HG02970 (cell line): Measurements from ENCODE around the gene CORIN.
"Not testable (repeated sequence)": the region's sequence is repeated elsewhere in the genome, so short reads cannot be mapped to it uniquely, and the experiment has no call there.

Experiments
- ATAC-seq: cut with Tn5 transposase; IDR thresholded peaks from one replicate; pipeline ENCODE4 v1.9.1; 2021; ENCODE audit warnings: mild to moderate bottlenecking, moderate library complexity, moderate number of reproducible peaks; ENCODE audit not compliant: unreplicated experiment, low FRiP score

Gene CORIN

DNA sequence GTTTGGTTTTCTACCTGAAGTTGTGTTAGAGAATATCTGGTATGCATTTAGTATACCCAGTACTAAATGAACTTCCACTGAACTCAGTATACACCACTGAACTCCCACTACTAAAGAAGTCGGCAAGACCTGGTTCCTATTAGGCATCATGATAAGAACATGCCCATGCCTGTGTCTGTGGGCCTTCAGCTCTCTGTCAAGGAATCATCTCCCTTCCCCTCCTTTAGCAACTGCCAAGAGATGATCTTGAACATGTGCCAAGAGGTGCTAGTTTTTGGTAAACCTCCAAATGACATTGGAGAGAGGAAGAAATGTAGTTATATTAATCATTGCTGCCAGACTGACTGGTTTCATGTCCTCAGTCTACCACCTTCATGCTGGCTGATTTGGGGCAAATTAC lies 239.5 kb downstream of the CORIN start:
- no peak for ATAC-seq

DNA sequence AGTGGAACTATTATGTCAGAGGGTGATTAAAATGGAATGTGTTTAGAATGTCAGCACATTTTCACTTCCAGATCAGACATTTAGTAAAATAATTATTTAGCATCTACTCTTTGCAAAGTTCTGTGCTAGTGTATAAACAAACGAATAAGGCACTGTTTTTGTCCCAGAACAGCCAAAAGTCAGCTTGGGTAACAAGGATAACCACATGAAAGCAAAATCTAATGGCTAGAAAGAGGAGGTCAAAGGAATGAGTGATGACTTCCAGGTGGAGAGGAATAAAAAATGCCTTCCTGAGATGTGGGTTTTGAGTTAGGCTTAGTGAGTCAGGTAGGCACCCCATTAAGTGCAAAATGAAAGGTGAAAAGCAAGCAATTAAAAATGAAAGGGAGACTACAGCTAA lies 240.2 kb downstream of the CORIN start:
- ATAC-seq: no peak

GRCh38 chr4:47590325-47590724 lies 247.5 kb downstream of the CORIN start:
- ATAC-seq: no peak

- ATAC-seq: no peak
Observed at GRCh38 chr4:47579235-47579634, 258.6 kb downstream of the CORIN start.

- no peak for ATAC-seq
Observed at GRCh38 chr4:47577779-47578553, 259.9 kb downstream of the CORIN start.

DNA sequence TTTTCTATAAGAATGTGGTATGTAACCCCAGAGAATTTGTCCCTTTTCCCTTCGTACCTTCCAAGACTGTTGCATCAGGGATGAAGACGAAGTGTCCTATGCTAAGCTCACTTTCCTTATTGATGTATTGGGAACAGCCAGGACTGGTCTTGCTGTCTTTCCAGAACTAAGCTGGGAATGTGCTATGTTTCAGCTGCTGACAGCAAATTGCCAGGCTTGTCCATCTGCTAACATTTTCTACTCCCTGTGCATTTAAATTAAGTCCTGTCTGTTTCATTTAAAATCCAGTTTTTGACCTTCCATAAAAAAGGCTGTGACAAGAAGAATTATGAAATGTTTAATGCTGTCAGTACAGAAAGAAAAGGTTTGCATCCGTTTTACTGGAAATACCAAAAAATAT lies 264.9 kb downstream of the CORIN start:
- no peak for ATAC-seq

- ATAC-seq: no peak
Observed at GRCh38 chr4:47570816-47571215, 267.1 kb downstream of the CORIN start.

DNA sequence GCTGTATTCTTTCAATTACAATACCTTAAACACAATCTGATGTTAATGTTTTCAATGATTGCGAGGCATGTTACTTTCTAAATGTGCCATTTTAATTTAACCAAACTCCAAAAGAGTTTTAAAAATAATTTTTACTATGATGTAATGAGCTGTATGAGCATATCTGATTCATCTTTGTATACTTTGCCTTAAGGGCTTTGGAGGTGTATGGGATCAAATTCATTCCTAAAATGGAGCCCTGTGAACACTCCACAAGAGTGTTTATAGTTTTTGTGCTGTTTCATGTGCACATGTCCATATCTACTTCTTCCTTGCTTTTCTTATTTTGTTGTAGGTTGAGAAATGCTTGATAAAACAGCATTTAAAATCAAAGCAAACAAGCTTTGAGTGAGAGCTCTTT lies 270.4 kb downstream of the CORIN start:
- no peak for ATAC-seq

DNA sequence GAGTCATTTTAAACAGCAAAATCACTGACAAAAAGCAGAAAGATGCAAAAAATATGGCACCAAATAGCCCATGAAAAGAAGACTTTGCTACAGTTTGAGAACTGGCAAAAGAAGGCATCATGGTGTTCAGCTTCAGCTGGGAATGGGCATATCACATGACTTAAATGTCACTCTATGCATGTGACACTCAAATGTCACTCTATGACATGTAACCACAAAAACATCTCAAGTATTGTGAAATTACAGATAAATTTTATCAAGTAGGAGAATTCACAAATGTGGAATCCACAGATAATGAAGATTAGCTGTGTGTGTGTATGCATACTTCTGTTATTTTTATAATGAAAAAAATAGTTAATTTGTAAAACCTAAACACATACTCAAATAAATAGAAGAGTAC lies 270.9 kb downstream of the CORIN start:
- ATAC-seq: no peak

- ATAC-seq: no peak
Observed at GRCh38 chr4:47566566-47566965, 271.3 kb downstream of the CORIN start.

DNA sequence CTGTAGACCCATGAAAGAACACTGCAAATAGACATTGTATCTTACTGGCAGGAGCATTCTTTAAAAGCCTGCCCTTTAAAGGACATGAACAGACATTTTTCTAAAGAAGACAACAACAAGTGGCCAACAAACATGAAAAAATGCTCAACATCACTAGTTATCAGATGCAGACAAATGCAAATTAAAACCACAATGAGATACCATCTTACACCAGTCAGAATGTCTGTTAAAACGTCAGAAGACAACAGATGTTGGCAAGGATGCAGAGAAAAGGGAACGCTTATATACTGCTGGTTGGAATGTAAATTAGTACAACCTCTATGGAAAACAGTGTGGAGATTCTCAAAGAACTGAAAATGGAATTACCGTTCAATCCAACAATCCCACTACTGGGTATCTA lies 275.6 kb downstream of the CORIN start:
- no peak for ATAC-seq

DNA sequence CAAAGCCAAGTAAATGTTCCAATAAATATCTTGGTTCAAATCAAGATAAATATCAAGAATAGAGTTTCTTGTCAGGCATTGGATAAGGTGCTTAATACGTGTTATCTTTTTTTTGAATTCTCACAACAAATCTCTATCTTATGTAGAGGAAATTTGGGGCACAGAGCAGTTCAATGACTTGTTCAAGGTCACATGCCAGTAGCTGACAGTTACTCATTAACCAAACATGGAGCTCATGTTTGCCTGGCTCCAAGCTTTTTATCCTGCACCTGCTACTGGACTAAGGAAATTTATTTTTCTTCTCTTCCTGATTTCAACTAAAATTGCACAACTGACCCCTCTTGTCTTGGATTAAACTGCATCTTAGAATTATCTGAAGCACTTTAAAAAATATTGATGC lies 276.5 kb downstream of the CORIN start:
- no peak for ATAC-seq

- no peak for ATAC-seq
Observed at GRCh38 chr4:47560682-47561081, 277.2 kb downstream of the CORIN start.

DNA sequence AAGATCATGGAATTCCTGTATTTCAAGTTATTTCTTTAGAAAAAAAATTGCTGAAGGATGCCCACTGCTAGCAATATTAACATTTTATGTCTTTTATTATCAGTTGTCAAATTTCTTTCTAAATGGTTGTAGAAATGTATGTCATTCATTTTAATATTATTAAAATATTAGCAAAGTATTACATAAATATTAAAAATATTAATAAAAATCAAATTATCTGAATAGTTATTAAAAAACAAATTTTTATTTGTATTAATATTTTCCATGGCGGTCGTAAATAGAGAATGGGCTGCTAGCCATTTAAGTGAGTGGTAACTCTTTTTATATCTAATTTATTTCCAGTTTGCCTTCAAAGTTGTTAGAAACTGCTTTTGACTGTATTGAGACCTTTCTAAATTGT lies 280.6 kb downstream of the CORIN start:
- no peak for ATAC-seq

DNA sequence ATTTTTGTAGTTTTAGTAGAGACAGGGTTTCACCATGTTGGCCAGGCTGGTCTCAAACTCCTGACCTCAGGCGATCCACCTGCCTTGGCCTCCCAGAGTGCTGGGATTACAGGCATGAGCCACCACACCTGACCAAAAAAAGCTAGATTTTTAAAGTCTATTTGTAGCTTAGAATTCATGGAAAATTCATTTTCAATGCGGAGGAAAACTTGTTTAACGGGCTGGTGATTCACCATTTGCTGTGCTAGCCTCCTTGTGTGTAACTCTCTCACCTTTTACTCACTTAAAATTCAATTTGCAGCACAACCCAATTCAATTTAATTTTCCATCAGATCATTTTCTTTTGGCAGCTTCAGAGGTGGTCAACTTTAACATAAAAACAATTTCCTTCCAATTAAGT lies 281.9 kb downstream of the CORIN start:
- ATAC-seq: not testable (repeated sequence)

DNA sequence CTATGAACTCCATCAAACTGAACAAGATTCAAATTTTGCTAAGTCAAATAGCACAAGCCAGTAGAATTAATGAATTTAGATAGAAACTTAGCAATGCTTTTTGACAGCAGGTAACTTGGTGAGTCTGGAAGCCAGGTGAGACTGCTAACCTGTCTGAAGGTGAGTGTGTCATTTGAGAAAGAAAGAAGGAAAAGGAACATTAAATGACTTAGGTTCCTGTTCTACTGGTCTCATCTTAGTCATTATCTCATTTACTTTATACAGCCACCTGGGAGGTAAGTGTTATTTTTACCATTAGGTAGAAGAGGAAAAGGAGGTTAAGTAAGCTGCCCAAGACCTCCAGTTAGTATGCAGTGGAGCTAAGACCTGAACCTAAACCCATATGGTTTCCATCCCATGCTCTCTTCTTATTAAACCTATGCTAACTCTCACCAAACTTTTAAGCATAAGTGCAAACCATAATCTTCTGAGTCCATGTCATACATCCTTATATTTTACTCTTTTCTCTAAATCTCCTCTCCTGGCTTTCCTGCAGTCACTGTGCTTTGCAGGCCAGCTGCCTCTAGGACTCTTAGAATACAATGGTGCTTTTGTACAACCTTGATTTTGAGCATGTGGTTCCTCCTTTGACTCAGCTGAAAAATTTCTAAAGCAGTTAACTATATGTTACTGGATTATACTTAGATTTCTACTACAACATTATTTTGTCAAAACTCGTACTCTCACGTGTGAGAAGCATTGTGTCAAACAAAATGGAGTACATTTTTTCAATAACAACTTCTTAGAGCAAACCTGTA lies 284.3 kb downstream of the CORIN start:
- no peak for ATAC-seq

- ATAC-seq: no peak
Observed at GRCh38 chr4:47551682-47552081, 286.2 kb downstream of the CORIN start.

DNA sequence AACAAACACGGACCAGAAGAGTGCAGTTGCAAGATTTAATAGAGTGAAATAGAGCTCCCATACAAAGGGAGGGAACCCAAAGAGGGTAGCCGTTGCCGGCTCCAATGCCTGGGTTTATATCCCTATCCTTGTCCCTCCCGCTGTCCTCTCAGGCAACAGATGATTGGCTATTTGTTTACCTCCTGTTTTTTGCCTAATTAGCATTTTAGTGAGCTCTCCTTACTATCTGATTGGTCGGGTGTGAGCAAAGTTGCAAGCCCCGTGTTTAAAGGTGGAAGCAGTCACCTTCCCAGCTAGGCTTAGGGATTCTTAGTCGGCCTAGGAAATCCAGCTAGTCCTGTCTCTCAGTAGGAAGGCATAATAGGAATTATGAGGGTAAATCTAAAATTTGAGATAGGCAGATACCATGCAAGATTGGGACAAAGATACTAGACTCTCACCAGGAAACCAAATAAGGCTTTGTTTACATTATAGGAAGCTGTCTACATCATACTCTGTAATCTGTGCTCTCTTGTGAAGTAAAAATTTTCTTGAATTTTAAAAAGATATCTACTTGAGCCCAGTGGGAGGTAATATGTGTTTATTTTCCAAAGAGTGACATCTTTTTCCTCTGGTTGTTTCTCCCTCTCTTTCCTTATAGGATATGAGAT lies 286.8 kb downstream of the CORIN start:
- no peak for ATAC-seq

GRCh38 chr4:47550357-47550756 lies 287.5 kb downstream of the CORIN start:
- not testable (repeated sequence) for ATAC-seq
